ENCODE results near the gene ATAD2B. TPM values are rescaled to one million over a fixed set of nuclear protein-coding genes. Genes with fewer than 3 reads are reported as not detected.
A peak's percentile ranks its signal among the peaks of the same experiment; 100 is the strongest.

Gene ATAD2B
- total RNA-seq, 1 donor from 2014 or later, result 8.4 TPM

GRCh38 chr2:23939987-23940717 lies 13.2 kb upstream of the ATAD2B start, which contains the start of gene UBXN2A:
TSS of gene UBXN2A (plus strand) at chr2:23940463. CDS start at chr2:23958315, 17,852 bp downstream.
- H3K27me3 ChIP-seq, result no peaks in the 10 kb centered on the region
- no peaks in the 10 kb centered on the region for H3K36me3 ChIP-seq
- peak; percentile 9 to 85 for DNase-seq (ENCODE audit: low spot score in 2 of 2)
- H3K9me3 ChIP-seq, result no peaks in the 10 kb centered on the region
- H3K4me3 ChIP-seq, result peak within 1 kb of the TSS; percentile 92 to 98
- intact Hi-C loops (cut with DNase I), result loop anchor here (1.0 kb wide), 1 partner anchor 13 kb away; the partner anchor contains the start of gene ATAD2B
- TF ChIP-seq CTCF (IDR thresholded peaks at IDR 0.05), result no peak
- H3K27ac ChIP-seq, result peak within 1 kb of the TSS; percentile 83 to 94
- H3K4me1 ChIP-seq, result peaks cover 0 to 3% of the 10 kb centered on the region in 2 donors

DNA sequence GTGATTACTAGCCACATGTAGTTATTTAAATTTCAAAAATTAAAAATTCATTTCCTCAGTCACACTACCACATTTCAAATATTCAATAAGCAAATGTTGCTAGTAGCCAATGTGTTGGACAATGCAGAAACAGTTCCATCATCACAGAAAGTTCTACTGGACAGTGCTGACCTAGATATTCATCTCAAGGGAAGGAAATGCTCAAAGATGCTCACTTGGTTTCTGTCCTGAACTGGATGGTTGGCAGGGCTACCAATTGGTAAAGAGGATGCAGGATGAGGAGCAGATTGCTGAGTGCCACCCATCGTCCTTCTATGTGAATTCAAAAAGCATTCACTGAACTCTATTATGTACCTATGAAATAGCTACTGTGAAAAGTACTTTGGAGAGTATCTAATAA lies 7.3 kb upstream of the ATAD2B start:
- DNase-seq (ENCODE audit: low spot score in 2 of 2), result no peak
- Histone ChIP-seq H3K27me3 (no peaks in the 10 kb centered on the region), H3K4me3 (no peak overlapping the region), H3K27ac (no peak overlapping the region), H3K9me3 (no peaks in the 10 kb centered on the region), H3K36me3 (peaks cover 0 to 7% of the 10 kb centered on the region in 2 donors), H3K4me1 (no peaks in the 10 kb centered on the region)
- intact Hi-C loops (cut with DNase I), result no loop called here
- TF ChIP-seq CTCF (IDR thresholded peaks at IDR 0.05), result no peak

DNA sequence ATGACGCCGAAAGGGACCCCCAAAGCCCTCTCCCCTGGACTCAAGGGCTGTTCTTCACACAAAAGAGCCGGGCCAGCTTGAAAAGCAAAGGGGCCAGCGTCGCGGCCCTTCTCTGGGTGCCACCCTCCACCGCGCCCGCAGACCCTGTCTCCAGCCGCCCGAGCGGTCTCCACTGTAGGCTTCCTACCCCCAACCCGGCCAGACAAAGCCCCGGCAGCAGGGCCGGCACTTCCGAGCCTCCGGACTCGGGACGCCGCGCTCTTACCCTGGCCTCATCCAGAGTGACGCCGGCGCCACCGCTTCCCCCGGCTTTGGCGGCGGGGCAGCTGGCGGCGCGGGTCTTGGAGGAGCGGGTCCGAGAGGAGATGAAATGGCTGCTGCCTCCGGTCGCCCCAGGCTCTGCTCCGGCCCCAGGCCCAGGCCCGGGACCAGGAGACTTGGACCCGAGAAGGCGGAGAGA lies 603 bp downstream of the ATAD2B start:
- Histone ChIP-seq H3K9me3 (no peaks in the 10 kb centered on the region), H3K4me3 (peak overlapping the region; percentile 90), H3K4me1 (peaks cover 0 to 20% of the 10 kb centered on the region in 2 donors), H3K36me3 (peaks cover 0 to 7% of the 10 kb centered on the region in 2 donors), H3K27me3 (no peaks in the 10 kb centered on the region), H3K27ac (peak overlapping the region; percentile 99)
- intact Hi-C loops (cut with DNase I), result loop anchor here (2.0 to 10.0 kb wide), 3 partner anchors 120 to 866 kb away; partner anchors contain the start of genes CENPO, KLHL29, PTRHD1 and WDCP
- no peak for TF ChIP-seq CTCF (IDR thresholded peaks at IDR 0.05)
- DNase-seq (ENCODE audit: low spot score in 2 of 2), result peak in 1 of 2 donors; percentile 70

DNA sequence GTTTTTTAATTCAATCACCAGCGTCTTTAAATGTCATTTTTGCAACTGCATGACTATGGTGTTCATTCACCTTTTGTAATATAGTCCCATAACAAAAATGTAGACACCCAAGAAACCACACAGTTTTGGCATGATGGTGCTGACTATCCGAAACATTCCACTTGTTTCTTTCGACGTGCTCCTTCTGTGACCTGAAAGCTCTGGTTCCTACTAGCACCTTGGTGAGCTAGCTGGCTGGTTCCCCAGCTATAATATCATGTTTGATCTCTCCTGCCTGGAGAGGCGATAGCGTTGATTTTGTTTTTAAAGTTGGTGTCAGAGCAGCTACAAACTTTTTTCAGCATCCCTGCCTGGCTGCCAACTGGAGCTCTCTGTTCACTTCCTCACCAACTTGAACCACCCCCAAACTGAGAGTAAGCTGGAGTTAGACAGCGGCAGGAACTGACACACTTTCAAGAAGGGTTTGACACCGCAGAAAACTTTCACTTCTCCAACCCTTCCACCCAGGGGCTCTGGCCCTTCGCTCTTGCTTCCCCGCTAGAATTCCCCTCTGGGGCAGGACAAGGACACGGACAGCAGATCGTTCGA lies 1.1 kb downstream of the ATAD2B start:
- intact Hi-C loops (cut with DNase I), result loop anchor here (2.0 to 10.0 kb wide), 3 partner anchors 121 to 867 kb away; partner anchors contain the start of genes CENPO, KLHL29, PTRHD1 and WDCP
- H3K27ac ChIP-seq, result peak overlapping the region; percentile 99
- H3K27me3 ChIP-seq, result no peaks in the 10 kb centered on the region
- H3K4me1 ChIP-seq, result peaks cover 0 to 20% of the 10 kb centered on the region in 2 donors
- H3K9me3 ChIP-seq, result no peaks in the 10 kb centered on the region
- H3K4me3 ChIP-seq, result peak overlapping the region; percentile 90
- no peak for TF ChIP-seq CTCF (IDR thresholded peaks at IDR 0.05)
- DNase-seq (ENCODE audit: low spot score in 2 of 2), result peak in 1 of 2 donors; percentile 74
- H3K36me3 ChIP-seq, result peaks cover 0 to 2% of the 10 kb centered on the region in 2 donors

DNA sequence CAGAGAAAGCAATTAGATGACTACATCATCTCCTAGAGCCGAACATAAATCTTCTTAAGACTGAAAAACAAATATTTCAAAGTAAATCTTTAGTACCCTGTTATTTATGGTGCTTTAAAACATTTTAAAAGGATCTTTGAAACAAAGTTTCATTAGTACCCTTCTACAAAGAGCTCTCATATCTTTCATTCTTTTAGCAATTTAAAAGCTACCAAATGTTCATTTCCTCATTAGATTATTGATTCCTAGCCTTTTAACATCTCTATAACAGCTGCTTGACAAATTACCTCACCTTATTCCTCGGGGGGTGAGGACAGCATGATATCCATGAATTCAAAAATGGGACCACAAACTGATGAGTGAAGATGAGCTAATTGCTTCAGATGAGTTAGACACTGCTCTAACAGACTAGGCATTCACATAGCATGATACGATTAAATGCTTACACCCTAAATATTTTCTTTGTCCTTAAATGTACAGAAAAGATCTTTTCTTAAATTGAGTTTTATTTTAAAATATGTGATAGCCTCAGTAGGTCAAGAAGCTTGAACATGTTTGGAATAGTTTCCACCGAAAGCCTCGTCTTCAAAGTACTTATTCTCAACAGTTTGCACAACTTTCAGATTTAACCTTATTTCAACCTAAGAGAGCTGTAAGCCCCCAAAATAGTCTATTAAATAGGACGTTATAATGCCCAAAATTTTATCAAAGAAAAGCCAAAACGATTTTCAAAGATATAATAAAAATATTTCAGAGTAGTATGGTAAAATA lies 2.1 kb downstream of the ATAD2B start:
- Histone ChIP-seq H3K9me3 (no peaks in the 10 kb centered on the region), H3K36me3 (no peaks in the 10 kb centered on the region), H3K4me1 (peaks cover 0 to 20% of the 10 kb centered on the region in 2 donors), H3K27me3 (no peaks in the 10 kb centered on the region), H3K4me3 (peak overlapping the region; percentile 90), H3K27ac (peak overlapping the region; percentile 99)
- TF ChIP-seq CTCF (IDR thresholded peaks at IDR 0.05), result no peak
- no peak for DNase-seq (ENCODE audit: low spot score in 2 of 2)
- intact Hi-C loops (cut with DNase I), result loop anchor here (5.0 to 10.0 kb wide), 2 partner anchors 540 to 868 kb away; partner anchors contain the start of genes CENPO, KLHL29 and PTRHD1

Measured in ascending aorta (tissue), 2 donors.